OCI-LY1 (cell line): Measurements from ENCODE around the gene BRINP1.

Experiments
- CTCF ChIP-seq: fragments of 200-600 bp; sonication (generic), shearing (Covaris generic); IDR thresholded peaks from 2 replicates; pipeline ENCODE4 v1.5.1; 2017; ENCODE audit warnings: mild to moderate bottlenecking, antibody characterized with exemption, low read length, moderate library complexity, mixed read lengths
- EZH2 ChIP-seq: fragments of 200-600 bp; sonication (generic), shearing (Covaris generic); IDR thresholded peaks from 2 replicates; pipeline ENCODE4 v1.8.0; 2017; ENCODE audit warnings: borderline replicate concordance, mixed run types, mild to moderate bottlenecking, antibody characterized with exemption, low read length, moderate library complexity, mixed read lengths

GRCh38 chr9:119332522-119332921 lies 36.7 kb downstream of the BRINP1 start:
- TF ChIP-seq CTCF (no peak), EZH2 (no peak)
